Glutamatergic neuron (in vitro differentiated cells): ENCODE data around the gene SLC35F6. TPM values are rescaled to one million over a fixed set of nuclear protein-coding genes. Genes with fewer than 3 reads are reported as not detected.
A peak's percentile ranks its signal among the peaks of the same experiment; 100 is the strongest.

Experiments used
- DNase-seq: peaks from one replicate; pipeline ENCODE4 v3.0.0; 2022
- H3K27ac Mint-ChIP-seq: one replicate; pipeline ENCODE4 v1.8.0; 2020; ENCODE audit warnings: mild to moderate bottlenecking, mixed read lengths, inconsistent platforms; ENCODE audit not compliant: unreplicated experiment
- H3K27me3 Mint-ChIP-seq: one replicate; pipeline ENCODE4 v1.8.0; 2020; ENCODE audit warnings: mild to moderate bottlenecking, moderate library complexity, mixed read lengths, inconsistent platforms; ENCODE audit not compliant: unreplicated experiment
- H3K36me3 Mint-ChIP-seq: one replicate; pipeline ENCODE4 v1.8.0; 2020; ENCODE audit warnings: mild to moderate bottlenecking, mixed read lengths, inconsistent platforms; ENCODE audit not compliant: unreplicated experiment
- H3K4me1 Mint-ChIP-seq: one replicate; pipeline ENCODE4 v1.8.0; 2020; ENCODE audit warnings: mild to moderate bottlenecking, low read depth, mixed read lengths, inconsistent platforms; ENCODE audit not compliant: unreplicated experiment
- H3K4me3 Mint-ChIP-seq: one replicate; pipeline ENCODE4 v1.8.0; 2020; ENCODE audit warnings: mild to moderate bottlenecking, mixed read lengths, inconsistent platforms; ENCODE audit not compliant: unreplicated experiment
- H3K9me3 Mint-ChIP-seq: one replicate; pipeline ENCODE4 v1.8.0; 2020; ENCODE audit warnings: mild to moderate bottlenecking, moderate library complexity, mixed read lengths, inconsistent platforms; ENCODE audit not compliant: unreplicated experiment
- CTCF ChIP-seq: fragments of 200-600 bp; sonication (generic); IDR thresholded peaks from one replicate; pipeline ENCODE4 v1.5.0; 2021; ENCODE audit not compliant: partially characterized antibody, unreplicated experiment
- long read RNA-seq: library from polyadenylated mRNA; unstranded; transcript quantifications from one replicate; pipeline ENCODE4 v2.0.0, GENCODE V29; 2020; ENCODE audit not compliant: unreplicated experiment
- total RNA-seq: library from RNA; stranded (reverse); fragmentation: NEBNext Ultra II Directional; extraction: Animal tissue kit (Norgen Biotek cat#: 25700); gene quantifications from one replicate; pipeline ENCODE4 v1.2.1, GENCODE V29; 2021; ENCODE audit not compliant: unreplicated experiment

Gene SLC35F6
- total RNA-seq, result 28.8 TPM
- long read RNA-seq, partial matches to known transcripts, result 0 of 6 reads
- long read RNA-seq, other reads (novel, unspliced or antisense), result 3 of 6 reads

DNA sequence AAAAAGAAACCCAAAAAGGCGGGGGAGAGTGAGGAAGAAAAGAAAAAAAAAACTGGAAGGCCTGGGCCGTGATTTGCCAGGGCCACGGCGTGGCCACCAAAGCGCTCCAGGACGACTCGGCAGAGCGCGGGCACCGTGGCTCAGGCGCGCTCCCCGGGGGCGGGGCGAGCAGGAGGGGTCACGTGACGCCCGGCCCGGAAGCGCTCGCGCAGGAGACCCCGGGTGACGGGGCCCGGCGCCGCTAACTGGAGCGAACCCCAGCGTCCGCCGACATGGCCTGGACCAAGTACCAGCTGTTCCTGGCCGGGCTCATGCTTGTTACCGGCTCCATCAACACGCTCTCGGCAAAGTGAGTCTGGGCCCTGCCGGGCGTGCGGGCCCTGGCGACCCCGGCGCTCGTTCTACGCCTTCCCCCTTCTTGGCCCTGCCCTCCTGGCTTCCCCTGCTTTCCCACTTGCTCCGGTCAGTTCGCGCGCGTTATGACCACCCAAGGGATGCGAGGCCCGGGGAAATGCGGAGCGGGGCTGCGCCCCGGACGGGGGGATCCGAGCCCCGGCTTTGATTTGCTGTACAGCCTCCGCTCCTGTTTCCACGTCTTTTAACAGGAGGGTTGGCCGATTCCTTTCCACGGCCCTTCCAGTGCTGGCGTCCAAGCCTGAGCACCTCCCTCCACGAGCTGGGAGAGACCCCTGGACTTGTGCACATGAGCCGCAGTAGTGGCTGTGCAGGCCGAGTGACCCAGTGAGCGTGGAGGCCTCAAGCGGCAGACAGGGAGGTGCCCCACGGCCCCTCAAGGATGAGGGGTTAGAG lies at the start of gene SLC35F6:
Gene SLC35F6, plus strand, starts transcription at position 207 of the 810 bp plus-strand sequence. Its CDS starts 66 bp downstream, at position 273.
- Mint-ChIP-seq H3K36me3 (no peaks in the 10 kb centered on the region), H3K4me1 (peaks cover 10% of the 10 kb centered on the region), H3K9me3 (no peaks in the 10 kb centered on the region), H3K4me3 (peak within 1 kb of the TSS; percentile 94), H3K27me3 (peaks cover 4% of the 10 kb centered on the region), H3K27ac (peak within 1 kb of the TSS; percentile 57)
- TF ChIP-seq CTCF, result no peak
- DNase-seq, result peak; percentile 82

- H3K9me3 Mint-ChIP-seq, result peaks cover 4% of the 10 kb centered on the region
Measured at GRCh38 chr2:26715528-26716270, 48.4 kb upstream of the SLC35F6 start.

GRCh38 chr2:26716340-26716739 lies 47.7 kb upstream of the SLC35F6 start:
- no peak for DNase-seq
- TF ChIP-seq CTCF, result no peak
- H3K27me3 Mint-ChIP-seq, result peaks cover 5% of the 10 kb centered on the region
- peaks cover 4% of the 10 kb centered on the region for H3K9me3 Mint-ChIP-seq
- H3K4me1 Mint-ChIP-seq, result peaks cover 13% of the 10 kb centered on the region
- no peak overlapping the region for H3K27ac Mint-ChIP-seq
- H3K36me3 Mint-ChIP-seq, result no peaks in the 10 kb centered on the region
- H3K4me3 Mint-ChIP-seq, result no peak overlapping the region

More at GRCh38 chr2:26715528-26716270, 48.4 kb upstream of the SLC35F6 start:
- H3K4me3 Mint-ChIP-seq, result no peak overlapping the region
- H3K27ac Mint-ChIP-seq, result no peak overlapping the region
- H3K36me3 Mint-ChIP-seq, result no peaks in the 10 kb centered on the region
- TF ChIP-seq CTCF, result no peak
- DNase-seq, result no peak
- peaks cover 5% of the 10 kb centered on the region for H3K27me3 Mint-ChIP-seq
- peaks cover 19% of the 10 kb centered on the region for H3K4me1 Mint-ChIP-seq

- DNase-seq, result no peak
- H3K27me3 Mint-ChIP-seq, result peaks cover 5% of the 10 kb centered on the region
- H3K9me3 Mint-ChIP-seq, result peaks cover 4% of the 10 kb centered on the region
- H3K36me3 Mint-ChIP-seq, result no peaks in the 10 kb centered on the region
- no peak overlapping the region for H3K27ac Mint-ChIP-seq
- no peak overlapping the region for H3K4me3 Mint-ChIP-seq
- peaks cover 13% of the 10 kb centered on the region for H3K4me1 Mint-ChIP-seq
- TF ChIP-seq CTCF, result no peak
Measured at GRCh38 chr2:26716769-26717168, 47.3 kb upstream of the SLC35F6 start.
